Mucosa of gallbladder (tissue), 1 donor: ENCODE results near the gene KEL. TPM values are rescaled to one million over a fixed set of nuclear protein-coding genes. Genes with fewer than 3 reads are reported as not detected.

Experiments
- DNase-seq: peaks from one replicate; pipeline ENCODE4 v3.0.0-alpha.2; 2020; ENCODE audit warnings: low spot score
- total RNA-seq: library from RNA; stranded (reverse); gene quantifications from one replicate; pipeline ENCODE4 v1.2.1, GENCODE V29; 2021
- donor health status: DM: no; HTN: no; CAD: no.

Gene KEL
- total RNA-seq, 1 donor from 2014 or later: 0.17 TPM

DNA sequence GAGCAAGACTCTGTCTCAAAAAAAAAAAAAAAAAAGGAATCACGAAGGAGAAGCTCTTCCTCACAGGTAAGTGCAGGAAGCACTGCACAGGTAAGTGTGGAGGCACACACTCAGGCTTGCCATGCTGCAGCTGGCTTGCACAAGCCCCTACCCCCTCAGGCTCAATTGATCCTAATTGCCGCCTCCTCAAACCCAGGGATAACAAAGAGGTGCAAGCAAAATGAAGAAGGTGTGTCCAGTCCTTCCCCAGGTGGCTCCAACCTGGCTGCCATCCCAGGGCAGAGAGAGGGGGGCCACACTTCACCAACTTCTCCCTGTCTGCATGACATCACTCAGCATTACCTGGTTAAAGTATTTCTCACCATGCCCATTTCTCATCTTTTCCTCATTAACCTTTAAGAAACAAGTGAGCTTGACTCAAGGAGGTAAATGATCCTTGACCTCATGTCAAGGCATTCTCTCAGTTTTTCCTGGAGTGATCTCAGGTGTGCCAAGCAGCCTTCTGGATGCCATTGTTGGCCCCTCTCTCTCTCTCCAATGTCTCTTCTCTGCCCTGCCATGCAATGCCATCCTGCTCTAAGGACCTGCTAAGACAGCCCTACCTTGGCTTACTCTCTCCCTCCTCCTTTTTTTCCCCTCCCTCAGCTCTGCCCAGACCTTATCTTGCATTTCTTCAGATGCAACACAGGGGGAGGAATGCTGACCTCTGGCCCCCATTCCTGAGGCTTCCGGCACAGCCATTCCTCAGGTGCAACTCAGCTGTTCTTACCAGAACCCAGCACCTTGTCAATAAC lies 63.6 kb downstream of the KEL start:
- peak; percentile 69 for DNase-seq

DNA sequence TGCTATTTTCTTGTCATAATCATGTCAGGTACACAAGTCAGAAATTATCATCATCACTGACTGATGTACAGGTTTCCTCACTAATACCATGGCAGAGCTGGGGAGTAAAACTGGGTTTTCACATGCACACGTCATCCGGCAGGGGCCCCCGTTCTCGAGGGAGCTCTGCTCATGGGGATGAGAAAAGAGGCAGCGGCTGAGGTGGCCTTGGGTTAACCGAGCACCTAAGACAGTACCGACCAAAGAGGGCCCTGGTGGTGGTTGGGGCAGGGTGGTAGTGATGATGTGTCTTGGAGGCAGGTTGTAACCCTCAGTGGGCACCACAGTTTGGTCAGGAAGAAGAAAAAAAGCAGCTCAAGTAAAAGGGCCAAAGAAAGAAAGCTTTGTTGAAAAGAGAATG lies 64.5 kb downstream of the KEL start:
- DNase-seq: no peak

DNA sequence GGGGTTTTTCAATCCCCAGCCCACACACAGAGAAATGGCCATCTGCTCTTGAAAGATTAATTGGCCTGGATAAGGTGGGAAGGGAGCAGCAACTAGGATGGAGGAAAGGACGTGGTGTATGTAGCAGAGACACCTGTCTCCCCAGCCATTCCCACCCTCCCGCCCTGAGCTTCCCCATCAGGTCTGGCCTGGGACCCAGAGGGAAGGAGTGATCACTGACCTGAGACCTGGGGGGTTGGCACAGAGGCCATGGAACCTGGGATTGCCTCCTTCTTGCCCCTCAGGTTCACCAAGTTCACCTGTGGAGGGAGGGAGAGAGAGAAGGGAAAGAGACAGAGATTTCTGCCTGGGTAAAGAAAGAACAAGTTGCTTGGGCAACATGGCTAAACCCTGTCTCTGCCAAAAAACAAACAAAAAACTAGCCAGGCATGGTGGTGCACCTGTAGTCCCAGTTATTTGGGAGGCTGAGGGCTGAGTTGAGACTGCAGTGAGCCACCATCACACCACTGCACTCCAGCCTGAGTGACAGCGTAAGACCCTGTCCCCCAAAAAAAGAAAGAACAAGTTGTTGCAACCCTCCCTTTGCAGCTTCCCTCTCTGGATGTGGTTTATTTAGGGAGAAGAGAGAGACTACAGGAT lies 65.3 kb downstream of the KEL start:
- no peak for DNase-seq

DNA sequence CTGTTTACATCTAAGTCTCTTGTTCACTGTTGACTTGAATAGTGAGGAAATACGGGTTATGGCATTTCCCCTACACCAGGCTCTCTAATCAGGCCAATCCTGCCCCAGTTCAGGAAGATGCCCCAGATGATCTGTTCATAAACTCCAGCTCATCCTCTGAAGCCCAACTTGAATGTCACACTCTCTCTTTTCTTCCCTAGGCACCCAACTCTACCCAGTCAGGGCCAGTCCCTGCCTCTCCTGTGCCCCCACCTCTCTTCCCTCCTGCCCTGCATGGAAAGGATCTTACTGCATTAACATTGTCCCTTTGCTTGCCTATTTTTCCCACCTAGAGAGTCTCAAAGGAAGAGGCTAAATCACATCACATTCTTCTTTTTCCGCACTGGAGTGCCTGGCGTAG lies 66.0 kb downstream of the KEL start:
- no peak for DNase-seq

DNA sequence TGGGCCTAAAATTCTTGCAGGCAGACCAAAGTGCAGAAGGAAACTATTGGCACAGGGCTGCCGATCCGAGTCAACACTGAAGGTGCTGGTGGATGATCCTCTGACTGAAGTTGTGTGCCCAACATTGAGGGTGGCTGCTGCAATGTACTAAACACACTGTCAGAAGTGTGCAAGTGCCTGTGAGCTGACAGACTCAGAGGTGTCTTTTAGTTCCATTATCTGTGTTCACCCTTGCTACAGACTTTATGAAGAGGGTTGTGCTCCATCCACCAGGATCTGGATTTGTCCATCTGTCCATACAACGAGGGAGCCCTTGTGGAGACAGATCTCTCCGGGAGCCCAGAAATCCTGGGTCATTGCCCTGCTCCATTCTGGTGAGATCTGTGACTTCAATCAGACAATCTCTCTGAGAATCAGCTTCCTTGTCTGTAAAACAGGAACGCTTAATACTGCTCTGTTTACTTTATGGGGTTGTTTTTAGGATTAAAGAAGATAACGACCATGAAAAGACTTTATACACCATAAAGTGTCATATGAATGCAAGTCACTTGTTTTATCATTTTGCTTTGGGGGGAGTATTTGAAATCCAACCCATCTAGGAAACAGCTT lies 67.1 kb downstream of the KEL start:
- no peak for DNase-seq

DNA sequence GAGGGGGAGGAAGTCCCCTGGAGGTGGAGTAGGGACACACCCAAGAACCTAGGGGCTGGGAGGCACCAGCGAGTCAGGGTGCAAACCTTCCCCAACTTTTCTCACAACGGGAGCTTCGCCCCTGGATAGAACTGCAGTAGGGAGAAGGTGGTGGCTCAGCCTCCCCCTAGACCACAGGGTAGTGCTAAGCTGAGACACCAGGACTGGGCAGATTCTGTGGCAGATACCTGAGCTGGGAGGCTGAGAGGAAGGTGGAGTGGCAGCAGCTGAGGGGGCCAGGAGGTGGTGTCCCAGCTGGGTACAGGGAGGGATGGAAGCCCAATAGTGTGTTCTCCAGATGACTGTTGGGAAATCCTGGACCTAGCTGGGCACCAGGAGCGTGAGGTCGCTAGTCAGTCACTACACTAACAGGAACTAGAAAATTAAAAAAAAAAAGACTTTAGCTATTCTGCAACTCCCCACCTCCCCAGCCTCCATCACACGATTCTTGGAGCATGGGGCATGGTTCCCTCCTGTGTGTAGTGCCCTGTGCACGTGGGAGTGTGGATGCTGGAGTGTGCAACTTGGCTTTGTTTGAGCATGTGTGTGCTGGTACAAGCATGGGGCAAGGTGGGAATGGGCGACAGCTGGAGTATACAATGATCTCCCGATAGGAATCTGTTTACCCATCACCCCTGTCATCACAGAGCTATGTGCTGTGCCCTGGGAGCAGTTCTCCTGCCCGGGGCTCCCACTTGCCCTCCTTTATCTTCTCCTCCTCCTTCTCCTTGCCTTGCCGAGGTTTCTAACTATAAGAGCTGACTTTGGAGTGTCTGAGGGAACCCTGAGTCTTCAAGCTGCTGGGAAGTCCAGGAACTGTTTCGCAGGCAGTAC lies 67.8 kb downstream of the KEL start:
- no peak for DNase-seq

DNA sequence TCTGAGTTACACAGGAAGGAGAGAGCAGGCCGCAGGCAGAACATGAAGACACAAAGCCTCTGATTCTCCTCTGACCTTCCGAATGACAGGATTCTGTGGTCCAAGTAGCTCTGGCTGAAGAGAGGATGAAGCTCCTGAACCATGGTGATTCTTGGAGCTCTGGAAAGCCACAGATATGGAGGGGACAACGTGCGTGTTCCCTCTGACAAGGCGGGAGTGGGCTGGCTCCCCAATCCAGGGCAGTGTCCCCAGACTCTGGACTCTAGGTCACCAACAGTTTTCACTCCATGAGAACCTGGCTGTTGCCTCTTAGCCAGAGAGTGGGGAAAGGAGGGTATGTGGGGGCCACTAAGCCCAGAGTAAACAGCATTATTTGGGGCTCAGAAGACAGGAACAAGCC lies 69.2 kb downstream of the KEL start:
- DNase-seq: no peak

DNA sequence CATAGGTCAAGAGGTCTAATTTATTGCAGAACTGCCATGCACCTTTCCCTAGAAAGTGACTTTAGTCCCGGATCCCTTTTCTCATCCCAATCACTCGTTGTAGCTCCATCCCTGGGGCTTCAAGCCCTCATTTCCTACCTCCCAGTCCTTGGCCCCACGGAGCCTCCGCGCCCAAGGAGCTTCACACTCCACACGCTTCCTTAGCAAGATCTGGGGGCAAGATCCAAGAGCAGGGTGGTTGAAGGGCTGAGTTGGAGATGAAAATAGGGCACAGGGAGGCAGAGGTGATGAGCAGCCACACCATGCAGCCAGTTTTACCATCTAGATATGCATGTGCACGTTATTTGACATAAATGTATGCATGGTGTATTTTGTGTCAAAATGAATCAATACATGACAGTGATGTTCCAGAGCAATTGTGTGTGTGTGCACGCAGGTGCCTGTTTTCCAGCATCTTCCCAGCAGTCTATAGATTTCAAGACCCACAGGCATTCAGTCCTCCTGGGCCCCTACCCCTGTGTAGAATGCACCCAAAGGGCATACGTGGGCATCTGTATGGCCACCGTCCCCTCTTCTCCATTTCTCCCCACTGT lies 70.6 kb downstream of the KEL start:
- no peak for DNase-seq

Other genes with a start within 250 kb of the KEL start
- 30.7 TPM for gene PRSS1, start 212.9 kb downstream of the KEL start, total RNA-seq
- 94.5 TPM for gene PRSS2, start 191.4 kb downstream of the KEL start, total RNA-seq
- 16.7 TPM for gene EPHB6, start 107.3 kb downstream of the KEL start, total RNA-seq
- gene TRPV6, start 76.6 kb downstream of the KEL start, total RNA-seq: 47.3 TPM
- gene TRPV5, start 28.6 kb downstream of the KEL start, total RNA-seq: not detected
- gene LLCFC1, start 22.9 kb downstream of the KEL start, total RNA-seq: not detected
- gene OR9A2, start 64.8 kb upstream of the KEL start, total RNA-seq: not detected
- not detected for gene OR6V1, start 90.0 kb upstream of the KEL start, total RNA-seq
- not detected for gene PIP, start 169.7 kb upstream of the KEL start, total RNA-seq
- not detected for gene TAS2R39, start 221.1 kb upstream of the KEL start, total RNA-seq